Vagina (tissue), 2 donors: ENCODE results near the gene SLC48A1. TPM values are rescaled to one million over a fixed set of nuclear protein-coding genes. Genes with fewer than 3 reads are reported as not detected.

ENCODE experiments used
- DNase-seq, 2 donors: peaks; one replicate each; pipeline ENCODE4 v3.0.0-alpha.2; 2017; ENCODE audit errors: extremely low spot score in 2 of 2
- H3K27ac ChIP-seq: fragments of 200-600 bp; sonication (generic); one replicate; pipeline ENCODE4 v1.5.1; 2019
- H3K27me3 ChIP-seq: fragments of 200-600 bp; sonication (generic); one replicate; pipeline ENCODE4 v1.5.1; 2019
- H3K36me3 ChIP-seq, 2 donors: fragments of 200-600 bp; sonication (generic); one replicate each; pipeline ENCODE4 v1.5.1; 2017 to 2019
- H3K4me1 ChIP-seq: fragments of 200-600 bp; sonication (generic); one replicate; pipeline ENCODE4 v1.5.1; 2019
- H3K4me3 ChIP-seq, 2 donors: fragments of 200-600 bp; sonication (generic); 1 replicate in 1 of 2; 2 replicates in 1 of 2; pipeline ENCODE4 v1.5.1; 2016 to 2019
- H3K9me3 ChIP-seq: fragments of 200-600 bp; sonication (generic); one replicate; pipeline ENCODE4 v1.5.1; 2019
- CTCF ChIP-seq, 3 experiments: fragments of 450-650 bp in 2 of 3; fragments of 200-600 bp in 1 of 3; sonication (generic) in 1 of 3; IDR thresholded peaks; one replicate each; pipeline ENCODE4 v1.5.1; 2017 to 2019; ENCODE audit warnings: antibody characterized with exemption in 3 of 3, mild to moderate bottlenecking in 2 of 3, moderate library complexity in 2 of 3
- POLR2A ChIP-seq, 2 donors: fragments of 450-650 bp; IDR thresholded peaks; one replicate each; pipeline ENCODE4 v1.6.1; 2017; ENCODE audit warnings: antibody characterized with exemption in 2 of 2, mild to moderate bottlenecking in 2 of 2, moderate library complexity in 2 of 2
- POLR2AphosphoS5 ChIP-seq, 2 donors: sonication (generic); formaldehyde crosslinking; IDR thresholded peaks; one replicate each; pipeline ENCODE4 v1.9.0; 2017; ENCODE audit warnings: antibody characterized with exemption in 2 of 2, mild to moderate bottlenecking in 2 of 2, low read depth in 1 of 2; ENCODE audit not compliant: insufficient read depth in 1 of 2
- intact Hi-C: fragments of 100-400 bp; cut with DNase I; formaldehyde crosslinking; loops from one replicate; pipeline ENCODE4 v1.15.1; 2023
- total RNA-seq: library from RNA; depleted of rRNA; stranded (reverse); fragments of >200 nt; gene quantifications from one replicate; pipeline ENCODE4 v1.2.3, GENCODE V29; 2016

Gene SLC48A1
- total RNA-seq, 1 donor from 2014 or later, result 20.9 TPM

- TF ChIP-seq POLR2AphosphoS5 (IDR thresholded peaks at IDR 0.05; ENCODE audit: insufficient read depth in 1 of 2, low read depth in 1 of 2) (no peak), CTCF (IDR thresholded peaks at IDR 0.05) (no peak), POLR2A (IDR thresholded peaks at IDR 0.05) (no peak)
- no peak overlapping the region for H3K4me3 ChIP-seq
- no peaks in the 10 kb centered on the region for H3K9me3 ChIP-seq
- DNase-seq, result no peak
- peaks cover 4% of the 10 kb centered on the region for H3K4me1 ChIP-seq
- no peaks in the 10 kb centered on the region for H3K27me3 ChIP-seq
- intact Hi-C loops, result no loop called here
- peaks cover 10 to 99% of the 10 kb centered on the region in 2 donors for H3K36me3 ChIP-seq
- no peak overlapping the region for H3K27ac ChIP-seq
These were observed 18.3 kb downstream of the SLC48A1 start for GRCh38 chr12:47791351-47791746.

- intact Hi-C loops, result no loop called here
- no peaks in the 10 kb centered on the region for H3K27me3 ChIP-seq
- no peaks in the 10 kb centered on the region for H3K4me1 ChIP-seq
- no peak for TF ChIP-seq POLR2A (IDR thresholded peaks at IDR 0.05)
- no peak overlapping the region for H3K4me3 ChIP-seq
- H3K9me3 ChIP-seq, result no peaks in the 10 kb centered on the region
- H3K27ac ChIP-seq, result no peak overlapping the region
- no peak for DNase-seq
- H3K36me3 ChIP-seq, result peaks cover 10 to 99% of the 10 kb centered on the region in 2 donors
These were observed 18.8 kb downstream of the SLC48A1 start for GRCh38 chr12:47791874-47792273.

- no peaks in the 10 kb centered on the region for H3K27me3 ChIP-seq
- TF ChIP-seq CTCF (IDR thresholded peaks at IDR 0.05), result no peak
- TF ChIP-seq POLR2AphosphoS5 (IDR thresholded peaks at IDR 0.05; ENCODE audit: insufficient read depth in 1 of 2, low read depth in 1 of 2), result no peak
- TF ChIP-seq POLR2A (IDR thresholded peaks at IDR 0.05), result no peak
- intact Hi-C loops, result no loop called here
- H3K4me3 ChIP-seq, result no peak overlapping the region
- peaks cover 10 to 97% of the 10 kb centered on the region in 2 donors for H3K36me3 ChIP-seq
- DNase-seq, result no peak
- no peaks in the 10 kb centered on the region for H3K4me1 ChIP-seq
- H3K27ac ChIP-seq, result no peak overlapping the region
- no peaks in the 10 kb centered on the region for H3K9me3 ChIP-seq
These were observed 20.1 kb downstream of the SLC48A1 start for GRCh38 chr12:47793015-47793681.

GRCh38 chr12:47794679-47795078 lies 21.6 kb downstream of the SLC48A1 start:
- no peaks in the 10 kb centered on the region for H3K9me3 ChIP-seq
- no peak for TF ChIP-seq CTCF (IDR thresholded peaks at IDR 0.05)
- TF ChIP-seq POLR2AphosphoS5 (IDR thresholded peaks at IDR 0.05; ENCODE audit: insufficient read depth in 1 of 2, low read depth in 1 of 2), result no peak
- intact Hi-C loops, result no loop called here
- no peak overlapping the region for H3K27ac ChIP-seq
- H3K36me3 ChIP-seq, result peaks cover 3 to 89% of the 10 kb centered on the region in 2 donors
- no peak for DNase-seq
- peaks cover 9% of the 10 kb centered on the region for H3K4me1 ChIP-seq
- no peaks in the 10 kb centered on the region for H3K27me3 ChIP-seq
- no peak overlapping the region for H3K4me3 ChIP-seq

GRCh38 chr12:47795121-47795813 lies 22.2 kb downstream of the SLC48A1 start:
- Histone ChIP-seq H3K27me3 (no peaks in the 10 kb centered on the region), H3K36me3 (peaks cover 3 to 84% of the 10 kb centered on the region in 2 donors), H3K4me3 (no peak overlapping the region), H3K4me1 (peaks cover 15% of the 10 kb centered on the region), H3K27ac (no peak overlapping the region), H3K9me3 (no peaks in the 10 kb centered on the region)
- DNase-seq, result no peak
- intact Hi-C loops, result no loop called here
- no peak for TF ChIP-seq POLR2AphosphoS5 (IDR thresholded peaks at IDR 0.05; ENCODE audit: insufficient read depth in 1 of 2, low read depth in 1 of 2)
- TF ChIP-seq CTCF (IDR thresholded peaks at IDR 0.05), result no peak
- no peak for TF ChIP-seq POLR2A (IDR thresholded peaks at IDR 0.05)
